Measurements from ENCODE around the gene RNASE13.
"Not testable (repeated sequence)": the region's sequence is repeated elsewhere in the genome, so short reads cannot be mapped to it uniquely, and the experiment has no call there.

RNASE13 gene

GRCh38 chr14:21022686-21023085, 11.9 kb downstream of the RNASE13 start:
- DNase-seq (ENCODE audit: low read depth) = no peak

- no peak for DNase-seq (ENCODE audit: low read depth)
These were observed 13.5 kb downstream of the RNASE13 start for GRCh38 chr14:21020977-21021545.

- no peak for DNase-seq (ENCODE audit: low read depth)
These were observed 15.2 kb downstream of the RNASE13 start for GRCh38 chr14:21019366-21019765.

GRCh38 chr14:21018781-21019180, 15.8 kb downstream of the RNASE13 start:
- no peak for DNase-seq (ENCODE audit: low read depth)

- no peak for DNase-seq (ENCODE audit: low read depth)
These were observed 16.3 kb downstream of the RNASE13 start for GRCh38 chr14:21018286-21018685.

- DNase-seq (ENCODE audit: low read depth) = no peak
These were observed 16.9 kb downstream of the RNASE13 start for GRCh38 chr14:21017528-21018245.

- DNase-seq (ENCODE audit: low read depth) = no peak
These were observed 18.0 kb downstream of the RNASE13 start for GRCh38 chr14:21016413-21017190.

GRCh38 chr14:21015312-21015711, 19.3 kb downstream of the RNASE13 start:
- DNase-seq (ENCODE audit: low read depth) = no peak

- peak; percentile 65 for DNase-seq (ENCODE audit: low read depth)
These were observed 19.8 kb downstream of the RNASE13 start for GRCh38 chr14:21014761-21015190.

GRCh38 chr14:21011136-21011535, 23.5 kb downstream of the RNASE13 start:
- no peak for DNase-seq (ENCODE audit: low read depth)

- DNase-seq (ENCODE audit: low read depth) = not testable (repeated sequence)
These were observed 24.9 kb downstream of the RNASE13 start for GRCh38 chr14:21009721-21010120.

GRCh38 chr14:21003788-21004346, 30.7 kb downstream of the RNASE13 start:
- DNase-seq (ENCODE audit: low read depth) = no peak

GRCh38 chr14:21001218-21001617, 33.4 kb downstream of the RNASE13 start:
- DNase-seq (ENCODE audit: low read depth) = no peak

- no peak for DNase-seq (ENCODE audit: low read depth)
These were observed 35.0 kb downstream of the RNASE13 start for GRCh38 chr14:20999591-20999990.

- DNase-seq (ENCODE audit: low read depth) = no peak
These were observed 35.8 kb downstream of the RNASE13 start, which contains the start of gene SLC39A2 for GRCh38 chr14:20998674-20999366. SLC39A2 (plus strand) TSS chr14:20999293; CDS start chr14:20999447, 154 bp downstream.

- no peak for DNase-seq (ENCODE audit: low read depth)
These were observed 36.5 kb downstream of the RNASE13 start for GRCh38 chr14:20998139-20998538.

- DNase-seq (ENCODE audit: low read depth) = no peak
These were observed 37.0 kb downstream of the RNASE13 start for GRCh38 chr14:20997564-20997963.

- DNase-seq (ENCODE audit: low read depth) = no peak
These were observed 37.5 kb downstream of the RNASE13 start for GRCh38 chr14:20997115-20997514.

GRCh38 chr14:20996521-20996920, 38.1 kb downstream of the RNASE13 start:
- no peak for DNase-seq (ENCODE audit: low read depth)

GRCh38 chr14:20989787-20990600, 44.6 kb downstream of the RNASE13 start, which contains the start of gene METTL17:
METTL17 (plus strand) TSS chr14:20989980; CDS start chr14:20990003, 23 bp downstream.
- DNase-seq (ENCODE audit: low read depth) = peak; percentile 74

GRCh38 chr14:20989471-20989786, 45.2 kb downstream of the RNASE13 start:
- DNase-seq (ENCODE audit: low read depth) = no peak
